Parathyroid adenoma (tissue), 2 donors: Measurements from ENCODE around the gene MYO18B.

ENCODE experiments used
- H2AFZ ChIP-seq: fragments of 300-600 bp; sonication (generic); one replicate; pipeline ENCODE4 v1.7.0; 2017; ENCODE audit warnings: antibody characterized with exemption, mild to moderate bottlenecking
- H3K27ac ChIP-seq: fragments of 300-600 bp; sonication (generic); one replicate; pipeline ENCODE4 v1.7.0; 2017
- H3K27me3 ChIP-seq: fragments of 300-600 bp; sonication (generic); one replicate; pipeline ENCODE4 v1.7.0; 2017; ENCODE audit warnings: low read length; ENCODE audit not compliant: control insufficient read depth, insufficient read depth
- H3K36me3 ChIP-seq: fragments of 300-600 bp; sonication (generic); one replicate; pipeline ENCODE4 v1.7.0; 2017; ENCODE audit warnings: low read length; ENCODE audit not compliant: control insufficient read depth, insufficient read depth
- H3K4me1 ChIP-seq: fragments of 300-600 bp; sonication (generic); one replicate; pipeline ENCODE4 v1.7.0; 2017; ENCODE audit warnings: control low read depth
- H3K4me2 ChIP-seq: fragments of 300-600 bp; sonication (generic); one replicate; pipeline ENCODE4 v1.7.0; 2017; ENCODE audit warnings: low read length
- H3K4me3 ChIP-seq: fragments of 300-600 bp; sonication (generic); one replicate; pipeline ENCODE4 v1.7.0; 2017; ENCODE audit warnings: low read depth, low read length
- H3K79me2 ChIP-seq: fragments of 300-600 bp; sonication (generic); one replicate; pipeline ENCODE4 v1.7.0; 2017; ENCODE audit warnings: control low read depth
- H3K9ac ChIP-seq: fragments of 300-600 bp; sonication (generic); one replicate; pipeline ENCODE4 v1.7.0; 2017; ENCODE audit warnings: mild to moderate bottlenecking
- H3K9me3 ChIP-seq: fragments of 300-600 bp; sonication (generic); one replicate; pipeline ENCODE4 v1.7.0; 2017; ENCODE audit warnings: low read length; ENCODE audit not compliant: control insufficient read depth
- CTCF ChIP-seq: fragments of 300-600 bp; sonication (generic); IDR thresholded peaks from one replicate; pipeline ENCODE4 v1.7.0; 2017; ENCODE audit warnings: antibody characterized with exemption, mild to moderate bottlenecking
- donor health status: primary hyperparathyroidism.

MYO18B gene

GRCh38 chr22:25750569-25751173 is 8.7 kb downstream of the MYO18B start:
- no peaks in the 10 kb centered on the region for H3K79me2 ChIP-seq
- no peak overlapping the region for H3K4me2 ChIP-seq
- no peak overlapping the region for H3K27ac ChIP-seq
- no peaks in the 10 kb centered on the region for H3K4me1 ChIP-seq
- no peaks in the 10 kb centered on the region for H3K27me3 ChIP-seq
- no peak overlapping the region for H3K9ac ChIP-seq
- no peaks in the 10 kb centered on the region for H3K36me3 ChIP-seq
- no peak overlapping the region for H3K4me3 ChIP-seq
- TF ChIP-seq CTCF, result no peak
- no peaks in the 10 kb centered on the region for H3K9me3 ChIP-seq
- H2AFZ ChIP-seq, result no peak overlapping the region

- Histone ChIP-seq H3K27ac (no peak overlapping the region), H2AFZ (no peak overlapping the region), H3K9ac (no peak overlapping the region), H3K4me3 (no peak overlapping the region), H3K9me3 (no peaks in the 10 kb centered on the region), H3K4me2 (no peak overlapping the region), H3K79me2 (no peaks in the 10 kb centered on the region), H3K27me3 (no peaks in the 10 kb centered on the region), H3K4me1 (no peaks in the 10 kb centered on the region), H3K36me3 (no peaks in the 10 kb centered on the region)
- no peak for TF ChIP-seq CTCF
These were observed 9.2 kb downstream of the MYO18B start for GRCh38 chr22:25751174-25751581.

GRCh38 chr22:25752615-25753214 is 10.7 kb downstream of the MYO18B start:
- H3K27ac ChIP-seq, result no peak overlapping the region
- TF ChIP-seq CTCF, result no peak
- no peaks in the 10 kb centered on the region for H3K4me1 ChIP-seq
- no peak overlapping the region for H2AFZ ChIP-seq
- H3K9me3 ChIP-seq, result no peaks in the 10 kb centered on the region
- no peak overlapping the region for H3K4me3 ChIP-seq
- no peaks in the 10 kb centered on the region for H3K36me3 ChIP-seq
- H3K9ac ChIP-seq, result no peak overlapping the region
- H3K79me2 ChIP-seq, result no peaks in the 10 kb centered on the region
- H3K27me3 ChIP-seq, result no peaks in the 10 kb centered on the region
- no peak overlapping the region for H3K4me2 ChIP-seq

- Histone ChIP-seq H3K9ac (no peak overlapping the region), H3K9me3 (no peaks in the 10 kb centered on the region), H3K4me2 (no peak overlapping the region), H2AFZ (no peak overlapping the region), H3K79me2 (no peaks in the 10 kb centered on the region), H3K27ac (no peak overlapping the region), H3K27me3 (no peaks in the 10 kb centered on the region), H3K36me3 (no peaks in the 10 kb centered on the region), H3K4me1 (no peaks in the 10 kb centered on the region), H3K4me3 (no peak overlapping the region)
- no peak for TF ChIP-seq CTCF
These were observed 11.3 kb downstream of the MYO18B start for GRCh38 chr22:25753252-25753651.
